NT2/D1 (cell line): ENCODE data around the gene PCDHA5.
"Not testable (repeated sequence)": the region's sequence is repeated elsewhere in the genome, so short reads cannot be mapped to it uniquely, and the experiment has no call there.

ENCODE experiments used
- DNase-seq: peaks from one replicate; pipeline ENCODE4 v3.0.0-alpha.2; 2011; ENCODE audit warnings: low read depth, low spot score
- H3K27me3 ChIP-seq: 2 replicates; pipeline ENCODE4 v1.6.0; 2011; ENCODE audit warnings: mild to moderate bottlenecking; ENCODE audit not compliant: insufficient read length, insufficient read depth
- H3K36me3 ChIP-seq: 2 replicates; pipeline ENCODE4 v1.6.1; 2011; ENCODE audit warnings: mild to moderate bottlenecking, low read length, mixed read lengths; ENCODE audit not compliant: insufficient read depth, insufficient read length
- H3K4me1 ChIP-seq: 2 replicates; pipeline ENCODE4 v1.5.1; 2011; ENCODE audit not compliant: insufficient read depth, insufficient read length
- H3K4me3 ChIP-seq: 2 replicates; pipeline ENCODE4 v1.5.1; 2011; ENCODE audit warnings: low read depth; ENCODE audit not compliant: insufficient read length
- H3K9ac ChIP-seq: 2 replicates; pipeline ENCODE4 v1.6.0; 2011; ENCODE audit warnings: low read depth; ENCODE audit not compliant: insufficient read length
- H3K9me3 ChIP-seq: 2 replicates; pipeline ENCODE4 v1.5.1; 2011; ENCODE audit warnings: mild to moderate bottlenecking, low read length; ENCODE audit not compliant: insufficient read depth
- SUZ12 ChIP-seq: IDR thresholded peaks from 2 replicates; pipeline ENCODE4 v1.6.1; 2011; ENCODE audit not compliant: insufficient read length, insufficient read depth; ENCODE audit errors: extremely low read depth
- YY1 ChIP-seq: IDR thresholded peaks from 2 replicates; pipeline ENCODE4 v1.6.1; 2011; ENCODE audit not compliant: insufficient read length, insufficient read depth
- ZNF274 ChIP-seq: IDR thresholded peaks from 2 replicates; pipeline ENCODE4 v1.6.1; 2011; ENCODE audit warnings: mild to moderate bottlenecking, low read depth, low read length

The PCDHA5 gene

DNA sequence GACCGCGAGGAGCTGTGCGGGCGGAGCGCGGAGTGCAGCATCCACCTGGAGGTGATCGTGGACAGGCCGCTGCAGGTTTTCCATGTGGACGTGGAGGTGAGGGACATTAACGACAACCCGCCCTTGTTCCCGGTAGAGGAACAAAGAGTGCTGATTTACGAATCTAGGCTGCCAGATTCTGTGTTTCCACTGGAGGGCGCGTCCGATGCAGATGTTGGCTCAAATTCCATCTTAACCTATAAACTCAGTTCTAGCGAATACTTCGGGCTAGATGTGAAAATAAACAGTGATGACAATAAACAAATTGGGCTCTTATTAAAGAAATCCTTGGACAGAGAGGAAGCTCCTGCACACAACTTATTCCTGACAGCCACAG is 6.9 kb downstream of the PCDHA5 start:
- H3K9ac ChIP-seq: no peak overlapping the region
- no peaks in the 10 kb centered on the region for H3K36me3 ChIP-seq
- no peaks in the 10 kb centered on the region for H3K27me3 ChIP-seq
- no peak for DNase-seq
- no peak overlapping the region for H3K4me3 ChIP-seq
- TF ChIP-seq SUZ12 (no peak), ZNF274 (no peak), YY1 (no peak)
- H3K4me1 ChIP-seq: no peaks in the 10 kb centered on the region
- H3K9me3 ChIP-seq: no peaks in the 10 kb centered on the region

DNA sequence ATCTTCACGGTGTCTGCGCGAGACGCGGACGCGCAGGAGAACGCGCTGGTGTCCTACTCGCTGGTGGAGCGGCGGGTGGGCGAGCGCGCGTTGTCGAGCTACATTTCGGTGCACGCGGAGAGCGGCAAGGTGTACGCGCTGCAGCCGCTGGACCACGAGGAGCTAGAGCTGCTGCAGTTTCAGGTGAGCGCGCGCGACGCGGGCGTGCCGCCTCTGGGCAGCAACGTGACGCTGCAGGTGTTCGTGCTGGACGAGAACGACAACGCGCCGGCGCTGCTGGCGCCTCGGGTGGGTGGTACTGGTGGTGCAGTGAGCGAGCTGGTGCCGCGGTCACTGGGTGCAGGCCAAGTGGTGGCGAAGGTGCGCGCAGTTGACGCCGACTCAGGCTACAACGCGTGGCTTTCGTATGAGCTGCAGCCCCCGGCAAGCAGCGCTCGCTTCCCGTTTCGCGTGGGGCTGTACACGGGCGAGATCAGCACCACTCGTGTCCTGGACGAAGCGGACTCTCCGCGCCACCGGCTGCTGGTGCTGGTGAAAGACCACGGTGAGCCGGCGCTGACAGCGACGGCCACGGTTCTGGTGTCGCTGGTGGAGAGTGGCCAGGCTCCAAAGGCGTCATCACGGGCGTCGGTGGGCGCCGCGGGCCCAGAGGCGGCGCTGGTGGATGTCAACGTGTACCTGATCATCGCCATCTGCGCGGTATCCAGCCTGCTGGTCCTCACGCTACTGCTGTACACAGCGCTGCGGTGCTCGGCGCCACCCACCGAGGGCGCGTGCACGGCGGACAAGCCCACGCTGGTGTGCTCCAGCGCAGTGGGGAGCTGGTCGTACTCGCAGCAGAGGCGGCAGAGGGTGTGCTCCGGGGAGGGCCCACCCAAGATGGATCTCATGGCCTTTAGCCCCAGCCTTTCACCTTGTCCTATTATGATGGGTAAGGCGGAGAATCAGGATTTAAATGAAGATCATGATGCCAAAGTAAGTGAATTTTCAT is 8.4 kb downstream of the PCDHA5 start:
- not testable (repeated sequence) for H3K4me3 ChIP-seq, H3K9ac ChIP-seq, H3K9me3 ChIP-seq, H3K36me3 ChIP-seq, H3K27me3 ChIP-seq, H3K4me1 ChIP-seq, DNase-seq

DNA sequence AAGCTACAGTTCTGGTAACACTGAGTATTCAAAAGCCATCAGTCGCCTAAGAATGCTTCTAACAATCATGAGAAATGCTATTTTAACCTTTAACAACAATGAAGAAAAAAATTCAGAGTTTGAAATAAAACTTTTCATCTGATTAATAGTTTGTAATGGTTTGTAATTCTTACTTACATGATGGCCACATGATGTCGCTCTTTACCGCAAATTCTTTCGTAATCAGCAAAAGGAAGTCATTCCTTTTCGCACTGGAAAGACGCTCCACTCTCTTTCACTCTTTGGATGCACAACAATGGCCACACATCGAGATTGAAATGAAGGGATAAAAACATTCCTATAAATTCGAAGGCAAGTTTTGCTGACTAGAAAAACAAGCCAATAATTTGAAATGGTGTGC is 12.6 kb downstream of the PCDHA5 start, which contains the start of gene PCDHA7:
Gene PCDHA7 (plus strand): TSS at position 277 of the 400 bp plus-strand sequence. CDS start 115 bp downstream, at position 392.
- DNase-seq: no peak
- no peaks in the 10 kb centered on the region for H3K36me3 ChIP-seq
- H3K4me3 ChIP-seq: peak within 1 kb of the TSS; percentile 43
- peaks cover 3% of the 10 kb centered on the region; the same call in 1 of the 2 replicates for H3K9me3 ChIP-seq
- H3K4me1 ChIP-seq: no peaks in the 10 kb centered on the region
- no peaks in the 10 kb centered on the region for H3K27me3 ChIP-seq
- peak within 1 kb of the TSS; percentile 51 for H3K9ac ChIP-seq
- TF ChIP-seq YY1: no peak
- TF ChIP-seq SUZ12: no peak
- no peak for TF ChIP-seq ZNF274

DNA sequence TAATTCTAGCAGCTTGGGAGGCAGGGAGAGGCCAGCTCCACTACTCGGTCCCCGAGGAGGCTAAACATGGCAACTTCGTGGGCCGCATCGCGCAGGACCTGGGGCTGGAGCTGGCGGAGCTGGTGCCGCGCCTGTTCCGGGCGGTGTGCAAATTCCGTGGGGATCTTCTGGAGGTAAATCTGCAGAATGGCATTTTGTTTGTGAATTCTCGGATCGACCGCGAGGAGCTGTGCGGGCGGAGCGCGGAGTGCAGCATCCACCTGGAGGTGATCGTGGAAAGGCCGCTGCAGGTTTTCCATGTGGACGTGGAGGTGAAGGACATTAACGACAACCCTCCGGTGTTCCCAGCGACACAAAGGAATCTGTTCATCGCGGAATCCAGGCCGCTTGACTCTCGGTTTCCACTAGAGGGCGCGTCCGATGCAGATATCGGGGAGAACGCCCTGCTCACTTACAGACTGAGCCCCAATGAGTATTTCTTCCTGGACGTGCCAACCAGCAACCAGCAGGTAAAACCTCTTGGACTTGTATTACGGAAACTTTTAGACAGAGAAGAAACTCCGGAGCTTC is 13.1 kb downstream of the PCDHA5 start:
- not testable (repeated sequence) for H3K9ac ChIP-seq, DNase-seq, H3K36me3 ChIP-seq, H3K27me3 ChIP-seq, H3K4me1 ChIP-seq, H3K9me3 ChIP-seq
- H3K4me3 ChIP-seq: peak overlapping the region; percentile 43

DNA sequence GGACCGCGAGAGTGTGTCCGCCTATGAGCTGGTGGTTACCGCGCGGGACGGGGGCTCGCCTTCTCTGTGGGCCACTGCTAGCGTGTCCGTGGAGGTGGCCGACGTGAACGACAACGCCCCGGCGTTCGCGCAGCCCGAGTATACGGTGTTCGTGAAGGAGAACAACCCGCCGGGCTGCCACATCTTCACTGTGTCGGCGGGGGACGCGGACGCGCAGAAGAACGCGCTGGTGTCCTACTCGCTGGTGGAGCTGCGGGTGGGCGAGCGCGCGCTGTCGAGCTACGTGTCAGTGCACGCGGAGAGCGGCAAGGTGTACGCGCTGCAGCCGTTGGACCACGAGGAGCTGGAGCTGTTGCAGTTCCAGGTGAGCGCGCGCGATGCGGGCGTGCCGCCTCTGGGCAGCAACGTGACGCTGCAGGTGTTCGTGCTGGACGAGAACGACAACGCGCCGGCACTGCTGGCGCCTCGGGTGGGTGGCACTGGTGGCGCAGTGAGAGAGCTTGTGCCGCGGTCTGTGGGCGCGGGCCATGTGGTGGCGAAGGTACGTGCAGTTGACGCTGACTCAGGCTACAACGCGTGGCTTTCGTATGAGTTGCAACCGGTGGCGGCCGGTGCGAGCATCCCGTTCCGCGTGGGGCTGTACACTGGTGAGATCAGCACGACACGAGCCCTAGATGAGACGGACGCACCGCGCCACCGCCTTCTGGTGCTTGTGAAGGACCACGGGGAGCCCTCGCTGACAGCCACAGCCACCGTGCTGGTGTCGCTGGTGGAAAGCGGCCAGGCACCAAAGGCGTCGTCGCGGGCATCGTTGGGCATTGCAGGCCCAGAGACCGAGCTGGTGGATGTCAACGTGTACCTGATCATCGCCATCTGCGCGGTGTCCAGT is 14.5 kb downstream of the PCDHA5 start:
- Histone ChIP-seq H3K9me3 (peaks cover 3% of the 10 kb centered on the region; the same call in 1 of the 2 replicates), H3K36me3 (no peaks in the 10 kb centered on the region), H3K4me3 (no peak overlapping the region), H3K9ac (no peak overlapping the region), H3K27me3 (no peaks in the 10 kb centered on the region), H3K4me1 (no peaks in the 10 kb centered on the region)
- no peak for TF ChIP-seq YY1
- no peak for TF ChIP-seq ZNF274
- no peak for TF ChIP-seq SUZ12
- DNase-seq: no peak

DNA sequence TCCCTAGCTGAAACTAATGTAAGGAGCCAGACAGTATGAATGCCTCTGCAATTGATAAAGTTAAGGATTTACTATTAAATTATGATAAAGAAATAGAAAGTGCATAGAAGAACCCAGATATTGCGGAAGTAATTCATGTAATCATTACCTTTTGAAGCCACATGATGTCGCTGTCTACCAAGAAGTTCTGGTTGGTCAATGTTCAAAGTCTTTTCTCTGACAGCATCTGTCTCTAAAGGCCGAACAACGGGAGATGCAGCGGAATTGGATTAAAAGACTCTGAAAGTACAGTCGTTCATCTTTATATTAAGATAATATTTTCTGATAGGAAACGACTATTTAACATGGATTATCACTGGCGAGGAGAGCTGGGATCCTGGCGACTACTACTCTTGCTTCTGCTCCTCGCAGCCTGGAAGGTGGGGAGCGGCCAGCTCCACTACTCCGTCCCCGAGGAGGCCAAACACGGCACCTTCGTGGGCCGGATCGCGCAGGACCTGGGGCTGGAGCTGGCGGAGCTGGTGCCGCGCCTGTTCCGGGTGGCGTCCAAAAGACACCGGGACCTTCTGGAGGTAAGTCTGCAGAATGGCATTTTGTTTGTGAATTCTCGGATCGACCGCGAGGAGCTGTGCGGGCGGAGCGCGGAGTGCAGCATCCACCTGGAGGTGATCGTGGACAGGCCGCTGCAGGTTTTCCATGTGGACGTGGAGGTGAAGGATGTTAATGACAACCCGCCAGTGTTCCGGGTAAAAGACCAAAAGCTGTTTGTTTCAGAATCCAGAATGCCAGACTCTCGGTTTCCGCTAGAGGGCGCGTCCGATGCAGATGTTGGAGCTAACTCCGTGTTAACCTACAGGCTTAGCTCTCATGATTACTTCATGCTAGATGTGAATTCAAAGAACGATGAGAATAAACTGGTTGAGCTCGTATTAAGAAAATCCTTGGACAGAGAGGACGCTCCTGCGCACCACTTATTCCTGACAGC is 19.9 kb downstream of the PCDHA5 start, which contains the start of gene PCDHA8:
Gene PCDHA8 (plus strand): TSS at position 210 of the 985 bp plus-strand sequence. CDS start 135 bp downstream, at position 345.
- H3K9ac ChIP-seq: no peak within 1 kb of the TSS
- TF ChIP-seq YY1: no peak
- TF ChIP-seq ZNF274: no peak
- no peak for TF ChIP-seq SUZ12
- peak within 1 kb of the TSS; percentile 29 for H3K4me3 ChIP-seq
- DNase-seq: no peak
- H3K4me1 ChIP-seq: no peaks in the 10 kb centered on the region
- H3K27me3 ChIP-seq: no peaks in the 10 kb centered on the region
- no peaks in the 10 kb centered on the region for H3K9me3 ChIP-seq
- no peaks in the 10 kb centered on the region for H3K36me3 ChIP-seq
